HEK293 (cell line): ENCODE measurements around the gene PPM1J.

ENCODE experiments used
- CTCF ChIA-PET: fragments of 350-600 bp; formaldehyde crosslinking; extraction: SDS; loops from one replicate; lab custom pipeline; 2021; ENCODE audit warnings: antibody characterized with exemption; lab: Yijun Ruan, JAX
- POLR2A ChIA-PET: fragments of 300-600 bp; formaldehyde crosslinking; extraction: SDS; loops from one replicate; lab custom pipeline; 2020; ENCODE audit warnings: antibody characterized with exemption, inconsistent platforms; lab: Yijun Ruan, JAX
- H3K27ac ChIP-seq: fragments of 200-500 bp; sonication (Bioruptor generic); 2 replicates; pipeline ENCODE4 v1.5.1; 2014; ENCODE audit warnings: low read depth, low read length, control low read depth, inconsistent platforms; ENCODE audit errors: extremely low read depth
- H3K36me3 ChIP-seq, 2 experiments: fragments of 200-500 bp in 1 of 2; sonication (Bioruptor generic) in 1 of 2; 1 replicate in 1 of 2; 2 replicates in 1 of 2; pipeline ENCODE4 v1.5.1; 2014 to 2017; ENCODE audit warnings: inconsistent platforms in 2 of 2, low read length in 2 of 2; ENCODE audit not compliant: control insufficient read depth in 2 of 2, insufficient read depth in 1 of 2
- H3K4me1 ChIP-seq: fragments of 200-500 bp; sonication (Bioruptor generic); 2 replicates; pipeline ENCODE4 v1.5.1; 2014; ENCODE audit warnings: mild to moderate bottlenecking, low read length, inconsistent platforms; ENCODE audit not compliant: control insufficient read depth, insufficient read depth
- H3K4me3 ChIP-seq: 2 replicates; pipeline ENCODE4 v1.5.1; 2011; ENCODE audit warnings: low read depth, mild to moderate bottlenecking, control low read depth, low read length, moderate library complexity
- H3K9me3 ChIP-seq: fragments of 200-500 bp; sonication (Bioruptor generic); 2 replicates; pipeline ENCODE4 v1.5.1; 2014; ENCODE audit warnings: low read depth, low read length, inconsistent platforms; ENCODE audit not compliant: control insufficient read depth, insufficient read depth
- FEZF1 ChIP-seq: fragments of 450-650 bp; formaldehyde crosslinking; IDR thresholded peaks from 2 replicates; pipeline ENCODE4 v1.5.1; 2016; ENCODE audit warnings: missing biosample characterization, missing genetic modification characterization
- KLF16 ChIP-seq: fragments of 450-650 bp; formaldehyde crosslinking; IDR thresholded peaks from 2 replicates; pipeline ENCODE4 v1.5.1; 2017; ENCODE audit warnings: missing biosample characterization, missing genetic modification characterization
- KLF8 ChIP-seq: fragments of 450-650 bp; formaldehyde crosslinking; IDR thresholded peaks from 2 replicates; pipeline ENCODE4 v1.5.1; 2016; ENCODE audit warnings: missing biosample characterization, missing genetic modification characterization
- MEIS1 ChIP-seq: sonication (generic); formaldehyde crosslinking; IDR thresholded peaks from 2 replicates; pipeline ENCODE4 v1.8.1; 2022; ENCODE audit warnings: missing genetic modification reagents, mild to moderate bottlenecking, borderline replicate concordance
- MZF1 ChIP-seq: fragments of 450-650 bp; formaldehyde crosslinking; IDR thresholded peaks from 2 replicates; pipeline ENCODE4 v1.5.1; 2017; ENCODE audit warnings: missing biosample characterization, missing genetic modification characterization, borderline replicate concordance
- SP7 ChIP-seq: fragments of 450-650 bp; formaldehyde crosslinking; IDR thresholded peaks from 2 replicates; pipeline ENCODE4 v1.5.1; 2016; ENCODE audit warnings: missing biosample characterization, missing genetic modification characterization
- TCF7L2 ChIP-seq: IDR thresholded peaks from 2 replicates; pipeline ENCODE4 v1.6.1; 2011; ENCODE audit warnings: low read depth, mild to moderate bottlenecking, inconsistent platforms, low read length, moderate library complexity, borderline replicate concordance
- ZBTB10 ChIP-seq: fragments of 450-650 bp; formaldehyde crosslinking; IDR thresholded peaks from 2 replicates; pipeline ENCODE4 v1.5.1; 2016; ENCODE audit warnings: missing biosample characterization, missing genetic modification characterization
- ZBTB48 ChIP-seq: fragments of 450-650 bp; formaldehyde crosslinking; IDR thresholded peaks from 2 replicates; pipeline ENCODE4 v1.5.1; 2016; ENCODE audit warnings: missing biosample characterization, missing genetic modification characterization
- ZNF366 ChIP-seq: fragments of 450-650 bp; formaldehyde crosslinking; conservative IDR thresholded peaks from 2 replicates; pipeline ENCODE4 v1.5.1; 2016; ENCODE audit warnings: missing biosample characterization, missing genetic modification characterization
- ZNF530 ChIP-seq: fragments of 450-650 bp; formaldehyde crosslinking; IDR thresholded peaks from 2 replicates; pipeline ENCODE4 v1.5.1; 2016; ENCODE audit warnings: low read depth, missing biosample characterization, missing genetic modification characterization
- ZNF548 ChIP-seq: fragments of 450-650 bp; formaldehyde crosslinking; IDR thresholded peaks from 2 replicates; pipeline ENCODE4 v1.5.1; 2016; ENCODE audit warnings: missing biosample characterization, missing genetic modification characterization
- ZNF555 ChIP-seq: fragments of 450-650 bp; formaldehyde crosslinking; conservative IDR thresholded peaks from 2 replicates; pipeline ENCODE4 v1.5.1; 2017; ENCODE audit warnings: missing biosample characterization, mild to moderate bottlenecking, missing genetic modification characterization, inconsistent platforms
- ZNF560 ChIP-seq: fragments of 450-650 bp; formaldehyde crosslinking; IDR thresholded peaks from 2 replicates; pipeline ENCODE4 v1.5.1; 2017; ENCODE audit warnings: missing biosample characterization, missing genetic modification characterization, borderline replicate concordance
- ZNF596 ChIP-seq: fragments of 450-650 bp; IDR thresholded peaks from 2 replicates; pipeline ENCODE4 v1.5.0; 2018; ENCODE audit warnings: missing biosample characterization, mild to moderate bottlenecking, missing genetic modification characterization, moderate library complexity
- ZNF600 ChIP-seq: fragments of 450-650 bp; formaldehyde crosslinking; IDR thresholded peaks from 2 replicates; pipeline ENCODE4 v1.5.1; 2016; ENCODE audit warnings: missing biosample characterization, missing genetic modification characterization
- ZNF629 ChIP-seq: fragments of 450-650 bp; formaldehyde crosslinking; IDR thresholded peaks from 2 replicates; pipeline ENCODE4 v1.5.1; 2017; ENCODE audit warnings: missing biosample characterization, missing genetic modification characterization
- ZNF654 ChIP-seq: fragments of 450-650 bp; formaldehyde crosslinking; IDR thresholded peaks from 2 replicates; pipeline ENCODE4 v1.5.1; 2016; ENCODE audit warnings: low read depth, missing biosample characterization, missing genetic modification characterization
- ZNF777 ChIP-seq: fragments of 450-650 bp; formaldehyde crosslinking; IDR thresholded peaks from 2 replicates; pipeline ENCODE4 v1.5.1; 2017; ENCODE audit warnings: missing biosample characterization, missing genetic modification characterization, borderline replicate concordance
- ZSCAN4 ChIP-seq: fragments of 450-650 bp; formaldehyde crosslinking; IDR thresholded peaks from 2 replicates; pipeline ENCODE4 v1.5.1; 2017; ENCODE audit warnings: missing biosample characterization, missing genetic modification characterization
- TF ChIP-seq, protein P1 (sequence below): fragments of 450-650 bp; formaldehyde crosslinking; IDR thresholded peaks from 2 replicates; pipeline ENCODE4 v1.5.1; 2016; ENCODE audit warnings: missing biosample characterization, missing genetic modification characterization
- TF ChIP-seq, protein P2 (sequence below): fragments of 450-650 bp; formaldehyde crosslinking; IDR thresholded peaks from 2 replicates; pipeline ENCODE4 v1.5.1; 2016; ENCODE audit warnings: missing biosample characterization, missing genetic modification characterization, borderline replicate concordance
- TF ChIP-seq, protein P3 (sequence below): IDR thresholded peaks from 2 replicates; pipeline ENCODE4 v1.6.1; 2011; ENCODE audit warnings: mild to moderate bottlenecking, low read depth, low read length, borderline replicate concordance

PPM1J gene

GRCh38 chr1:112708002-112708448, 7.1 kb downstream of the PPM1J start (continued):
- TF ChIP-seq, protein P1, sequence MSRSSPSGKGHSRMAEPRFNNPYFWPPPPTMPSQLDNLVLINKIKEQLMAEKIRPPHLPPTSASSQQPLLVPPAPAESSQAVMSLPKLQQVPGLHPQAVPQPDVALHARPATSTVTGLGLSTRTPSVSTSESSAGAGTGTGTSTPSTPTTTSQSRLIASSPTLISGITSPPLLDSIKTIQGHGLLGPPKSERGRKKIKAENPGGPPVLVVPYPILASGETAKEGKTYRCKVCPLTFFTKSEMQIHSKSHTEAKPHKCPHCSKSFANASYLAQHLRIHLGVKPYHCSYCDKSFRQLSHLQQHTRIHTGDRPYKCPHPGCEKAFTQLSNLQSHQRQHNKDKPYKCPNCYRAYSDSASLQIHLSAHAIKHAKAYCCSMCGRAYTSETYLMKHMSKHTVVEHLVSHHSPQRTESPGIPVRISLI (tag by site-specific recombination): no peak
- no peak for TF ChIP-seq ZNF548 (tag by site-specific recombination)

GRCh38 chr1:112707221-112708001, 7.7 kb downstream of the PPM1J start:
- POLR2A ChIA-PET: interaction anchor here (0.6 to 2.1 kb wide), 5 partner anchors 33 to 1844 kb away, joined by 3 to 8 read pairs (median 3); partner anchors contain the start of genes CAPZA1, MOV10 and ST7L
- no peaks in the 10 kb centered on the region for H3K9me3 ChIP-seq
- TF ChIP-seq KLF16: peak; percentile 78
- no peak for TF ChIP-seq MZF1 (tag by site-specific recombination)
- TF ChIP-seq ZNF366: no peak
- TF ChIP-seq SP7 (tag by site-specific recombination): peak; percentile 45; the same call in 1 of the 2 replicates
- TF ChIP-seq ZNF560 (tag by site-specific recombination): no peak
- TF ChIP-seq, protein P2, sequence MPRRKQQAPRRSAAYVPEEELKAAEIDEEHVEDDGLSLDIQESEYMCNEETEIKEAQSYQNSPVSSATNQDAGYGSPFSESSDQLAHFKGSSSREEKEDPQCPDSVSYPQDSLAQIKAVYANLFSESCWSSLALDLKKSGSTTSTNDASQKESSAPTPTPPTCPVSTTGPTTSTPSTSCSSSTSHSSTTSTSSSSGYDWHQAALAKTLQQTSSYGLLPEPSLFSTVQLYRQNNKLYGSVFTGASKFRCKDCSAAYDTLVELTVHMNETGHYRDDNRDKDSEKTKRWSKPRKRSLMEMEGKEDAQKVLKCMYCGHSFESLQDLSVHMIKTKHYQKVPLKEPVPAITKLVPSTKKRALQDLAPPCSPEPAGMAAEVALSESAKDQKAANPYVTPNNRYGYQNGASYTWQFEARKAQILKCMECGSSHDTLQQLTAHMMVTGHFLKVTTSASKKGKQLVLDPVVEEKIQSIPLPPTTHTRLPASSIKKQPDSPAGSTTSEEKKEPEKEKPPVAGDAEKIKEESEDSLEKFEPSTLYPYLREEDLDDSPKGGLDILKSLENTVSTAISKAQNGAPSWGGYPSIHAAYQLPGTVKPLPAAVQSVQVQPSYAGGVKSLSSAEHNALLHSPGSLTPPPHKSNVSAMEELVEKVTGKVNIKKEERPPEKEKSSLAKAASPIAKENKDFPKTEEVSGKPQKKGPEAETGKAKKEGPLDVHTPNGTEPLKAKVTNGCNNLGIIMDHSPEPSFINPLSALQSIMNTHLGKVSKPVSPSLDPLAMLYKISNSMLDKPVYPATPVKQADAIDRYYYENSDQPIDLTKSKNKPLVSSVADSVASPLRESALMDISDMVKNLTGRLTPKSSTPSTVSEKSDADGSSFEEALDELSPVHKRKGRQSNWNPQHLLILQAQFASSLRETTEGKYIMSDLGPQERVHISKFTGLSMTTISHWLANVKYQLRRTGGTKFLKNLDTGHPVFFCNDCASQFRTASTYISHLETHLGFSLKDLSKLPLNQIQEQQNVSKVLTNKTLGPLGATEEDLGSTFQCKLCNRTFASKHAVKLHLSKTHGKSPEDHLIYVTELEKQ: 0 out of 2 replicates have a peak, but pooled peaks have one; percentile 24
- TF ChIP-seq ZBTB48 (tag by site-specific recombination): peak; percentile 61
- TF ChIP-seq ZNF596: peak; percentile 19; the same call in 1 of the 2 replicates
- TF ChIP-seq ZNF654 (tag by site-specific recombination): peak; percentile 92
- no peak for TF ChIP-seq ZNF555 (tag by site-specific recombination)
- no peak for TF ChIP-seq TCF7L2
- peak; percentile 22; the same call in 1 of the 2 replicates for TF ChIP-seq ZNF777
- TF ChIP-seq, protein P1 (tag by site-specific recombination): no peak
- TF ChIP-seq ZSCAN4 (tag by site-specific recombination): peak; percentile 6; the same call in 1 of the 2 replicates
- peak; percentile 68; the same call in 1 of the 2 replicates for TF ChIP-seq ZNF600 (tag by site-specific recombination)
- TF ChIP-seq, protein P3, sequence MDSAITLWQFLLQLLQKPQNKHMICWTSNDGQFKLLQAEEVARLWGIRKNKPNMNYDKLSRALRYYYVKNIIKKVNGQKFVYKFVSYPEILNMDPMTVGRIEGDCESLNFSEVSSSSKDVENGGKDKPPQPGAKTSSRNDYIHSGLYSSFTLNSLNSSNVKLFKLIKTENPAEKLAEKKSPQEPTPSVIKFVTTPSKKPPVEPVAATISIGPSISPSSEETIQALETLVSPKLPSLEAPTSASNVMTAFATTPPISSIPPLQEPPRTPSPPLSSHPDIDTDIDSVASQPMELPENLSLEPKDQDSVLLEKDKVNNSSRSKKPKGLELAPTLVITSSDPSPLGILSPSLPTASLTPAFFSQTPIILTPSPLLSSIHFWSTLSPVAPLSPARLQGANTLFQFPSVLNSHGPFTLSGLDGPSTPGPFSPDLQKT: no peak
- no peak for TF ChIP-seq FEZF1
- TF ChIP-seq ZNF629 (tag by site-specific recombination): peak; percentile 44; the same call in 1 of the 2 replicates
- no peak for TF ChIP-seq ZNF530 (tag by site-specific recombination)
- TF ChIP-seq MEIS1 (CRISPR knock-in tag): no peak
- TF ChIP-seq KLF8 (tag by site-specific recombination): peak; percentile 86
- TF ChIP-seq ZBTB10 (tag by site-specific recombination): peak; percentile 97

More at GRCh38 chr1:112707221-112708001, 7.7 kb downstream of the PPM1J start:
- peak overlapping the region; percentile 80 for H3K4me3 ChIP-seq
- peaks cover 5% of the 10 kb centered on the region for H3K4me1 ChIP-seq
- H3K27ac ChIP-seq: peak overlapping the region; percentile 79; the same call in 1 of the 2 replicates
- CTCF ChIA-PET: interaction anchor here (0.6 to 3.0 kb wide), 24 partner anchors 9 to 409 kb away, joined by 3 to 20 read pairs (median 6); partner anchors contain the start of genes CTTNBP2NL, MOV10 and ST7L
- peaks cover 0 to 24% of the 10 kb centered on the region in 2 experiments; a peak in 1 of 3 replicates for H3K36me3 ChIP-seq
